Keratinocyte (primary cell): ENCODE data around the gene CD244. TPM values are rescaled to one million over a fixed set of nuclear protein-coding genes. Genes with fewer than 3 reads are reported as not detected.

Experiments
- DNase-seq: peaks from one replicate; pipeline ENCODE4 v3.0.0-alpha.2; 2011; ENCODE audit warnings: low read depth, missing footprints, low spot score
- FAIRE-seq: peaks from 2 replicates; lab custom pipeline; 2011; peaks lifted over from hg19 to GRCh38; lab: Jason Lieb, UNC
- H2AFZ ChIP-seq: 2 replicates; pipeline ENCODE4 v1.6.0; 2012; ENCODE audit warnings: low read length, control low read depth, inconsistent platforms; ENCODE audit not compliant: control insufficient read depth
- H3K27ac ChIP-seq: 2 replicates; pipeline ENCODE4 v1.5.1; 2011; ENCODE audit warnings: low read length; ENCODE audit not compliant: control insufficient read depth, insufficient read depth
- H3K27me3 ChIP-seq: 3 replicates; pipeline ENCODE4 v1.6.0; 2011; ENCODE audit warnings: low read length; ENCODE audit not compliant: control insufficient read depth, insufficient read depth; ENCODE audit errors: extremely low read depth
- H3K36me3 ChIP-seq, 2 experiments: 2 replicates in 1 of 2; 3 replicates in 1 of 2; pipeline ENCODE4 v1.5.1; 2011; ENCODE audit warnings: low read length in 2 of 2, mild to moderate bottlenecking in 1 of 2; ENCODE audit not compliant: control insufficient read depth in 2 of 2, insufficient read depth in 2 of 2; ENCODE audit errors: extremely low read depth in 1 of 2
- H3K4me1 ChIP-seq: 3 replicates; pipeline ENCODE4 v1.5.1; 2011; ENCODE audit warnings: low read length; ENCODE audit not compliant: control insufficient read depth, insufficient read depth; ENCODE audit errors: extremely low read depth
- H3K4me2 ChIP-seq: 3 replicates; pipeline ENCODE4 v1.6.0; 2011; ENCODE audit warnings: low read depth, low read length; ENCODE audit not compliant: control insufficient read depth, insufficient read depth; ENCODE audit errors: extremely low read depth
- H3K4me3 ChIP-seq, 3 experiments: fragments of 200-600 bp in 1 of 3; sonication (generic) in 1 of 3; 2 replicates in 2 of 3; 3 replicates in 1 of 3; pipeline ENCODE4 v1.5.1; 2011 to 2016; ENCODE audit warnings: low read length in 3 of 3, mild to moderate bottlenecking in 3 of 3, control low read depth in 2 of 3, inconsistent platforms in 1 of 3, low read depth in 1 of 3, mixed read lengths in 1 of 3, mixed run types in 1 of 3, moderate library complexity in 1 of 3; ENCODE audit not compliant: control insufficient read depth in 2 of 3, insufficient read depth in 2 of 3; ENCODE audit errors: extremely low read depth in 1 of 3
- H3K79me2 ChIP-seq: 2 replicates; pipeline ENCODE4 v1.6.0; 2012; ENCODE audit warnings: low read length; ENCODE audit not compliant: control insufficient read depth, insufficient read depth
- H3K9ac ChIP-seq: 3 replicates; pipeline ENCODE4 v1.6.0; 2011; ENCODE audit warnings: low read length; ENCODE audit not compliant: control insufficient read depth, insufficient read depth; ENCODE audit errors: extremely low read depth
- H3K9me1 ChIP-seq: 3 replicates; pipeline ENCODE4 v1.6.0; 2011; ENCODE audit warnings: low read length; ENCODE audit not compliant: control insufficient read depth, insufficient read depth; ENCODE audit errors: extremely low read depth
- H3K9me3 ChIP-seq: 2 replicates; pipeline ENCODE4 v1.5.1; 2012; ENCODE audit warnings: low read depth, low read length; ENCODE audit not compliant: control insufficient read depth
- H4K20me1 ChIP-seq: 3 replicates; pipeline ENCODE4 v1.6.0; 2011; ENCODE audit warnings: low read length; ENCODE audit not compliant: control insufficient read depth, insufficient read depth; ENCODE audit errors: extremely low read depth
- EZH2 ChIP-seq: IDR thresholded peaks from one replicate; pipeline ENCODE4 v1.6.1; 2012; ENCODE audit warnings: inconsistent platforms, mild to moderate bottlenecking, low read length, moderate library complexity
- dilution Hi-C: fragments of 300-500 bp; cut with MboI; formaldehyde crosslinking; loops from one replicate; pipeline ENCODE4 v1.7.0; 2020; ENCODE audit warnings: low sequenced_read_pairs; ENCODE audit not compliant: extremely low pct_ligation_motif_present
- polyA plus RNA-seq, 5 experiments: library from polyadenylated mRNA; depleted of rRNA in 3 of 5; stranded (reverse) in 3 of 5; stranded (forward) in 1 of 5; unstranded in 1 of 5; fragments of >200 nt; gene quantifications; 1 replicate in 1 of 5; 2 replicates in 3 of 5; 3 replicates in 1 of 5; pipeline versions ENCODE4 v1.2.1 to v1.2.3, GENCODE V29; 2011 to 2012; ENCODE audit warnings: missing spikeins in 2 of 5, low read depth in 1 of 5, low replicate concordance in 1 of 5
- TF ChIP-seq, protein P1 (sequence below), 3 experiments: IDR thresholded peaks in 1 of 3; conservative IDR thresholded peaks in 1 of 3; optimal IDR thresholded peaks in 1 of 3; 2 replicates in 2 of 3; 3 replicates in 1 of 3; pipeline versions ENCODE3 to v1.5.1; 2011; ENCODE audit warnings: low read length in 3 of 3, mild to moderate bottlenecking in 3 of 3, moderate library complexity in 2 of 3, control low read depth in 1 of 3, inconsistent platforms in 1 of 3; ENCODE audit not compliant: insufficient read depth in 2 of 3; ENCODE audit errors: extremely low read depth in 1 of 3

The CD244 gene
- polyA plus RNA-seq, 1 donor (not counting 4 experiments of a cell fraction or from before 2014, with no cell fraction given) = not detected

DNA sequence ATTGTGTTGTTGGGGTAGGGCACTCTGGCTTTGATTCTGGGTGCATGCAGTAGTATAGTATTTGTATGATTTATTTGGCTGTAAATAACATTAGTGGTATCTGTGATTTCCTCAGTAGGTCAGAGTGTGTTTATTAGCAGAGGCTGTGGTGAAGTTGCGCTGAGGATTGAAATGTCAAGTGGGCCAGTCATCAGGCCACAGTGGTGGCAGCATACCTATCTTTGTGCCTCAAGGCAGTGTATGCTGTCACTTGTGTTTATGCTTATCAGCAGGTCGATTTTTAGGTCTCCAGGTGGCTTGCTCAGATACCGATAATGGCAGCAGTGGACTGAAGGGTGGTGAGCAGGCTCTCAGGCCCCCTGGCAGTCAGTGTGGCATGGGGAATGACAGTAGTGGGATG is 55.4 kb downstream of the CD244 start:
- Histone ChIP-seq H2AFZ (no peak overlapping the region), H3K79me2 (no peaks in the 10 kb centered on the region), H3K9me3 (no peaks in the 10 kb centered on the region), H3K9ac (no peak overlapping the region), H3K36me3 (no peaks in the 10 kb centered on the region), H3K4me2 (no peak overlapping the region), H3K4me1 (peaks cover 5% of the 10 kb centered on the region), H3K4me3 (no peak overlapping the region), H3K27ac (no peak overlapping the region), H4K20me1 (no peaks in the 10 kb centered on the region), H3K27me3 (no peaks in the 10 kb centered on the region), H3K9me1 (no peaks in the 10 kb centered on the region)
- DNase-seq = no peak
- dilution Hi-C loops = no loop called here
- TF ChIP-seq, protein P1, sequence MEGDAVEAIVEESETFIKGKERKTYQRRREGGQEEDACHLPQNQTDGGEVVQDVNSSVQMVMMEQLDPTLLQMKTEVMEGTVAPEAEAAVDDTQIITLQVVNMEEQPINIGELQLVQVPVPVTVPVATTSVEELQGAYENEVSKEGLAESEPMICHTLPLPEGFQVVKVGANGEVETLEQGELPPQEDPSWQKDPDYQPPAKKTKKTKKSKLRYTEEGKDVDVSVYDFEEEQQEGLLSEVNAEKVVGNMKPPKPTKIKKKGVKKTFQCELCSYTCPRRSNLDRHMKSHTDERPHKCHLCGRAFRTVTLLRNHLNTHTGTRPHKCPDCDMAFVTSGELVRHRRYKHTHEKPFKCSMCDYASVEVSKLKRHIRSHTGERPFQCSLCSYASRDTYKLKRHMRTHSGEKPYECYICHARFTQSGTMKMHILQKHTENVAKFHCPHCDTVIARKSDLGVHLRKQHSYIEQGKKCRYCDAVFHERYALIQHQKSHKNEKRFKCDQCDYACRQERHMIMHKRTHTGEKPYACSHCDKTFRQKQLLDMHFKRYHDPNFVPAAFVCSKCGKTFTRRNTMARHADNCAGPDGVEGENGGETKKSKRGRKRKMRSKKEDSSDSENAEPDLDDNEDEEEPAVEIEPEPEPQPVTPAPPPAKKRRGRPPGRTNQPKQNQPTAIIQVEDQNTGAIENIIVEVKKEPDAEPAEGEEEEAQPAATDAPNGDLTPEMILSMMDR (optimal IDR thresholded peaks at IDR 0.05 in 1 of 3, IDR thresholded peaks at IDR 0.05 in 1 of 3, conservative IDR thresholded peaks at IDR 0.05 in 1 of 3; ENCODE audit: extremely low read depth in 1 of 3, insufficient read depth in 2 of 3, low read length in 3 of 3) = no peak
- TF ChIP-seq EZH2 = no peak
- FAIRE-seq = no peak

DNA sequence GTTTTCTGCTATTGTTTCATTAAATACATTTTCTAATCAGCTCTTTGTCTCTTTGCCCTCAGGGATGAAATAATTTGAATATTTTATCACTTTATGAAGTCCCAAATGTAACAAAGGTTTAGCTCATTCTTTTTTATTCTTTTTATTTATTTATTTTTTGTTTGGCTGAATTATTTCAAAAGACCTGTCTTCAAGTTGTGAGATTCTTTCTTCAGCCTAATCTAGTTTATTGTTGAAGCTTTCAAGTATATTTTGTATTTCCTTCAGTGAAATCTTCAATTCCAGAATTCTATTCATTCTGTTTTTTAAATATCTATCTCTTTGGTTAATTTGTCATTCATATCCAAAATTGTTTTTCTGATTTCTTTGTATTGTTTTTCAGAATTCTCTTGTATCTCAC is 55.9 kb downstream of the CD244 start:
- Histone ChIP-seq H3K9me1 (no peaks in the 10 kb centered on the region), H4K20me1 (no peaks in the 10 kb centered on the region), H3K4me1 (peaks cover 5% of the 10 kb centered on the region), H3K27me3 (no peaks in the 10 kb centered on the region), H3K9me3 (no peaks in the 10 kb centered on the region), H2AFZ (no peak overlapping the region), H3K9ac (no peak overlapping the region), H3K36me3 (no peaks in the 10 kb centered on the region), H3K79me2 (no peaks in the 10 kb centered on the region), H3K27ac (no peak overlapping the region), H3K4me3 (no peak overlapping the region), H3K4me2 (no peak overlapping the region)
- DNase-seq = no peak
- FAIRE-seq = no peak
- dilution Hi-C loops = no loop called here
- TF ChIP-seq EZH2 = no peak
- TF ChIP-seq, protein P1 (optimal IDR thresholded peaks at IDR 0.05 in 1 of 3, IDR thresholded peaks at IDR 0.05 in 1 of 3, conservative IDR thresholded peaks at IDR 0.05 in 1 of 3; ENCODE audit: extremely low read depth in 1 of 3, insufficient read depth in 2 of 3, low read length in 3 of 3) = no peak
